Left lung (tissue), 10 donors: ENCODE data around the gene INSYN2B. TPM values are rescaled to one million over a fixed set of nuclear protein-coding genes. Genes with fewer than 3 reads are reported as not detected.
A peak's percentile ranks its signal among the peaks of the same experiment; 100 is the strongest.

ENCODE experiments used
- ATAC-seq: fragments of 200-7000 bp; cut with Tn5 transposase; one replicate; pipeline ENCODE4 v1.9.1; 2020; ENCODE audit warnings: moderate library complexity
- DNase-seq, 4 donors: peaks; one replicate each; pipeline ENCODE4 v3.0.0-alpha.2; 2013 to 2020
- H3K27ac ChIP-seq, 2 donors: fragments of 200-600 bp; sonication (generic) in 1 of 2; one replicate each; pipeline versions ENCODE4 v1.5.0 to v1.8.0; 2020 to 2021
- H3K27me3 ChIP-seq, 2 donors: fragments of 200-600 bp; sonication (generic) in 1 of 2; one replicate each; pipeline versions ENCODE4 v1.5.0 to v1.8.0; 2020 to 2021
- H3K36me3 ChIP-seq, 2 donors: fragments of 200-600 bp; sonication (generic) in 1 of 2; one replicate each; pipeline versions ENCODE4 v1.5.0 to v1.8.0; 2020 to 2021
- H3K4me1 ChIP-seq, 2 donors: fragments of 200-600 bp; one replicate each; pipeline ENCODE4 v1.8.0; 2021
- H3K4me3 ChIP-seq, 2 donors: fragments of 200-600 bp; sonication (generic) in 1 of 2; one replicate each; pipeline versions ENCODE4 v1.5.0 to v1.8.0; 2020 to 2021; ENCODE audit warnings: mild to moderate bottlenecking in 1 of 2
- H3K9me3 ChIP-seq, 2 donors: fragments of 200-600 bp; sonication (generic) in 1 of 2; one replicate each; pipeline versions ENCODE4 v1.5.0 to v1.8.0; 2020 to 2021
- CTCF ChIP-seq, 2 donors: fragments of 200-600 bp; sonication (generic) in 1 of 2; IDR thresholded peaks; one replicate each; pipeline versions ENCODE4 v1.5.0 to v1.8.0; 2021; ENCODE audit warnings: antibody characterized with exemption in 2 of 2
- intact Hi-C, 2 donors: fragments of 100-400 bp; cut with DNase I; formaldehyde crosslinking; loops; one replicate each; pipeline versions ENCODE4 v1.11.2 to v1.14.2; 2022
- polyA plus RNA-seq, 6 donors: library from polyadenylated mRNA; unstranded; fragments of 120-200 nt; gene quantifications; one replicate each; pipeline ENCODE4 v1.2.1, GENCODE V29; 2013; ENCODE audit not compliant: insufficient read length in 6 of 6
- total RNA-seq, 2 donors: library from RNA; stranded (reverse); fragmentation: NEBNext Ultra II Directional; extraction: Animal tissue kit (Norgen Biotek cat#: 25700); gene quantifications; one replicate each; pipeline ENCODE4 v1.2.1, GENCODE V29; 2021
- donor health status: DM: no; HTN: yes; CAD: no.
- donor health status: DM: no; HTN: no; CAD: no.

The INSYN2B gene
- total and polyA plus RNA-seq, 8 donors, result 0.10 to 7.0 (median 4.2) TPM

- Histone ChIP-seq H3K9me3 (no peaks in the 10 kb centered on the region), H3K27me3 (no peaks in the 10 kb centered on the region), H3K36me3 (no peaks in the 10 kb centered on the region), H3K4me3 (no peak overlapping the region), H3K4me1 (peaks cover 0 to 11% of the 10 kb centered on the region in 2 donors), H3K27ac (no peak overlapping the region)
- no peak for TF ChIP-seq CTCF (IDR thresholded peaks at IDR 0.05)
- intact Hi-C loops, result no loop called here
- no peak for ATAC-seq
- DNase-seq, result no peak
These were observed 94.3 kb downstream of the INSYN2B start for GRCh38 chr5:169886033-169886432.

- peaks cover 0 to 21% of the 10 kb centered on the region in 2 donors for H3K4me1 ChIP-seq
- no peaks in the 10 kb centered on the region for H3K9me3 ChIP-seq
- ATAC-seq (no peak), DNase-seq (no peak)
- no peak for TF ChIP-seq CTCF (IDR thresholded peaks at IDR 0.05)
- H3K27ac ChIP-seq, result peak overlapping the region in 1 of 2 donors; percentile 15
- intact Hi-C loops, result no loop called here
- no peak overlapping the region for H3K4me3 ChIP-seq
- H3K36me3 ChIP-seq, result no peaks in the 10 kb centered on the region
- H3K27me3 ChIP-seq, result no peaks in the 10 kb centered on the region
These were observed 98.5 kb downstream of the INSYN2B start for GRCh38 chr5:169881702-169882303.

- H3K27ac ChIP-seq, result peak overlapping the region in 1 of 2 donors; percentile 80
- ATAC-seq, result no peak
- peaks cover 0 to 31% of the 10 kb centered on the region in 2 donors for H3K4me1 ChIP-seq
- no peaks in the 10 kb centered on the region for H3K9me3 ChIP-seq
- H3K4me3 ChIP-seq, result no peak overlapping the region
- no peaks in the 10 kb centered on the region for H3K36me3 ChIP-seq
- no peaks in the 10 kb centered on the region for H3K27me3 ChIP-seq
- TF ChIP-seq CTCF (IDR thresholded peaks at IDR 0.05), result no peak
- intact Hi-C loops, result no loop called here
- no peak for DNase-seq
These were observed 99.5 kb downstream of the INSYN2B start for GRCh38 chr5:169880785-169881184.

- Histone ChIP-seq H3K4me1 (peaks cover 0 to 38% of the 10 kb centered on the region in 2 donors), H3K36me3 (no peaks in the 10 kb centered on the region), H3K4me3 (no peak overlapping the region), H3K27me3 (no peaks in the 10 kb centered on the region), H3K9me3 (no peaks in the 10 kb centered on the region), H3K27ac (peak overlapping the region in 1 of 2 donors; percentile 80)
- intact Hi-C loops, result no loop called here
- DNase-seq, result no peak
- no peak for ATAC-seq
- no peak for TF ChIP-seq CTCF (IDR thresholded peaks at IDR 0.05)
These were observed 100.2 kb downstream of the INSYN2B start for GRCh38 chr5:169880012-169880663.

GRCh38 chr5:169876386-169876785 lies 103.9 kb downstream of the INSYN2B start:
- intact Hi-C loops, result no loop called here
- H3K27me3 ChIP-seq, result no peaks in the 10 kb centered on the region
- no peak for TF ChIP-seq CTCF (IDR thresholded peaks at IDR 0.05)
- no peaks in the 10 kb centered on the region for H3K9me3 ChIP-seq
- peak overlapping the region in 1 of 2 donors; percentile 73 for H3K27ac ChIP-seq
- H3K4me3 ChIP-seq, result no peak overlapping the region
- no peaks in the 10 kb centered on the region for H3K36me3 ChIP-seq
- peaks cover 2 to 55% of the 10 kb centered on the region in 2 donors for H3K4me1 ChIP-seq
- DNase-seq (no peak), ATAC-seq (no peak)
